GM12872 (cell line): Measurements from ENCODE around the gene SCGN.

Experiments used
- TF ChIP-seq, protein P1 (sequence below): IDR thresholded peaks from 3 replicates; pipeline ENCODE4 v1.5.1; 2011; ENCODE audit warnings: low read depth, mild to moderate bottlenecking, low read length, moderate library complexity; ENCODE audit not compliant: insufficient read depth

The SCGN gene

DNA sequence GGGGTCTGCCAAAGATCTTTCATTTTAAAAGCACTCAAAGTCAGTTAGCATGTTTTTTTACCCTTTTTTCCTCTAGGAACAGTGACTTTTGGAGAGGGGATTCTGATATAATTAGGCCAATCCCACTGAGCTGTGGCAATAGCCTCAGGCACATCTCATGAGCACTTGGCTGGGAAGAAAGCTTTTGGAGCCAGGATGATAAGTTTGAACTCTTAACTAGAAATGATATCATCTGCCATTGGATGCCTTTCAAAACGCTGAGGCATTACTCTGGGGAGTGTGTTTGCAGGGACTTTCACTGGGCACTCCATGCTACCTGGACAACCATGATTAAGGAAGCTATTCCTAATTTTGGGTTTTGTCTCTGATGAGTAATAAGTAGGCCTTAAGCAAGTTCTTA, 3.7 kb downstream of the SCGN start:
- TF ChIP-seq, protein P1, sequence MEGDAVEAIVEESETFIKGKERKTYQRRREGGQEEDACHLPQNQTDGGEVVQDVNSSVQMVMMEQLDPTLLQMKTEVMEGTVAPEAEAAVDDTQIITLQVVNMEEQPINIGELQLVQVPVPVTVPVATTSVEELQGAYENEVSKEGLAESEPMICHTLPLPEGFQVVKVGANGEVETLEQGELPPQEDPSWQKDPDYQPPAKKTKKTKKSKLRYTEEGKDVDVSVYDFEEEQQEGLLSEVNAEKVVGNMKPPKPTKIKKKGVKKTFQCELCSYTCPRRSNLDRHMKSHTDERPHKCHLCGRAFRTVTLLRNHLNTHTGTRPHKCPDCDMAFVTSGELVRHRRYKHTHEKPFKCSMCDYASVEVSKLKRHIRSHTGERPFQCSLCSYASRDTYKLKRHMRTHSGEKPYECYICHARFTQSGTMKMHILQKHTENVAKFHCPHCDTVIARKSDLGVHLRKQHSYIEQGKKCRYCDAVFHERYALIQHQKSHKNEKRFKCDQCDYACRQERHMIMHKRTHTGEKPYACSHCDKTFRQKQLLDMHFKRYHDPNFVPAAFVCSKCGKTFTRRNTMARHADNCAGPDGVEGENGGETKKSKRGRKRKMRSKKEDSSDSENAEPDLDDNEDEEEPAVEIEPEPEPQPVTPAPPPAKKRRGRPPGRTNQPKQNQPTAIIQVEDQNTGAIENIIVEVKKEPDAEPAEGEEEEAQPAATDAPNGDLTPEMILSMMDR: no peak

DNA sequence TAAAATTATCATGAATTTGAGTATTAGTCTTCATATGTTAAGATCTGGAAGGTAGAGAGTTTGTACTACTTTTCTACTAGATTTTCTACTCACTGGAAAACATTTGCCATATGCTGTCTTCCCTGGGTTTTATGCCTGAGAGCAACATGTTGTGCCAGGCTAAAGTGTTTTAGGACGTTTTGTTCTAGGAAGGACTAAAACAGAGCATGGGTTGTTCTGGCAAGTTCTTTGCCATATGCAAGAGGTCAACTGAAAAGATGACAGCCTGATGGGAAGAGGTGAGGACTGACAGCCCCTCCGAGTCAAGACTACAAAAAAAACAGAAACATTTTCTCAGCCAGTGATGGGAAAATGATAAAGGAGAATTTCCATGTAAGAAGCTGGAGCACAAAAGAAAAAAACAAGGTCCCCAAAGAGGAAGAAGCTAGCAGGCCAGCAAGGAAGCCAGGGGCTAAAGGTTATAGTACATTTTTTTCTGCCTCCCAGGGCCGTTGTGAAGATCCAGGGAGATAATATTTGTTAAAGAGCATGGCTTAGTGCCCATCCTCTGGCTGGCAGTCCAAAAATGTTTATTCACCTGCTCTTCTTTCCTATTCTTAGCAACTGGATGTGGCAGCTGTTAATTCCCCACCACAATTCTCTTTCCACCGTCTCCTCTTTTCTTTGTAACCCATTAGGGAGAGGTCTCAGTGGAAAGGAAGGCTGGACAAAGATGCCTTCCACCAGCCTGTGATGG, 7.8 kb downstream of the SCGN start:
- TF ChIP-seq, protein P1: no peak

DNA sequence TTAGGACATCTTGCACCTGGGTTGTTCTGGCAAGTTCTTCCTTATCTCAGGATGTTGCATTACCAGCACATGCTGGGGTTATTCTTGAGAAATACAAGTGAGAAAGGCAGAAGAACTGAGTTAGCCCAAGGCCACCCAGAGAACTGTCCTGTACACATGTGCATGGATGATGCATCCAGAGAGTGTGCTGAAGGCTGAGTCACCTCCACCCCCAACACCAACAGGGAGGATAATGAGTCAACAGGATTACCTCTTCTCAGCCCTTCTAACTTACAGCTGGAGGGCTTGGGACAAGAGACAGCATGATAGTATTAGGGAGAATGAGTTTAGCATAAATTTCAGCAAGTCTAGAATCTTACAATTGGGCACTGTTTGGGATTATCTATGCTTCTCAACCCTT, 8.5 kb downstream of the SCGN start:
- TF ChIP-seq, protein P1: no peak

DNA sequence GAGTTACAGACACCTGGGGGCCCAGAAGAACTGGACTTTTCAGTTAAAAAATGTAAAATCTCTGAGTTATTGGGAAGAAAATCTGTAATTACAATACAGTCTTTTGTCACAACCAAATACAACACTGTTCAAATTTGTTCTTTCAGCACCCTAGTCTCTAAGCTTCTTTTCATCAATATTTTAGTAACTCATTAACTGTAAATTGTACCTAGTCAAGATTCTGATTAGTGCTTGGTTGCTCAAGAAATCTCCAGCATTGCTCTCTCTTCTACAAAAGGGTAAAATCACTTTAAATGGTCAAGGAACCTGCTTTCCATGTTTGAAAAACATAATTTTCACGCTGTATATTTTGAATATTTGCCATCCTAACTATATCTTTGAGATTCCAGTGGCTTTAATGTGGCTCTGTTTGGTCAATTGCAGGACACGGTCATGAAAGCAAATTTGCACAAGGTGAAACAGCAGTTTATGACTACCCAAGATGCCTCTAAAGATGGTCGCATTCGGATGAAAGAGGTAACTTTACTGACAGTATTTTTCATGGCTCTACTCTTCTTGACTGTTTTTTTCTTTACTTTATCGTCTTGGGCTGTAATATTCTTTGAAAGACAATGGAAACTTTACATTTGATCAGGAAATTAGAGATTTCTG, 9.2 kb downstream of the SCGN start:
- TF ChIP-seq, protein P1: no peak

DNA sequence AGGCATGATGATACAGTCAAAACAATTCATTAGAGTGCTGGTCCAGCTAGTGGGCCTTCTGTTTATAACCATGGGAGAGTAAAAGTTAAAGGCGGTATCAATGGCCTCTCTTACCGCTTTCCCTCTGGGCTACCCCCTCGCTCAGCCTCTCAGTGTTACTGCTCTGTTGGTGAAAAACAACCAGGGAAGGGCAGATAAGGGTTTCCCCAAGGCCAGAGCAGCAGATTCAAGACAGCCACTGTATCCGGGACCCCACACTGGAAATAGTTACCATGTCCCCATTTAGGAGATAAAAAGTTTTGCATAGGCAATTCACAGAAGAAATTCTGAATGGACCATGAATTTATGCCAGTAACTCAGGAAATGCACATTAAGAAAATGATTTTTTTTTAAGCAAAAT, 13.4 kb downstream of the SCGN start:
- TF ChIP-seq, protein P1: no peak

DNA sequence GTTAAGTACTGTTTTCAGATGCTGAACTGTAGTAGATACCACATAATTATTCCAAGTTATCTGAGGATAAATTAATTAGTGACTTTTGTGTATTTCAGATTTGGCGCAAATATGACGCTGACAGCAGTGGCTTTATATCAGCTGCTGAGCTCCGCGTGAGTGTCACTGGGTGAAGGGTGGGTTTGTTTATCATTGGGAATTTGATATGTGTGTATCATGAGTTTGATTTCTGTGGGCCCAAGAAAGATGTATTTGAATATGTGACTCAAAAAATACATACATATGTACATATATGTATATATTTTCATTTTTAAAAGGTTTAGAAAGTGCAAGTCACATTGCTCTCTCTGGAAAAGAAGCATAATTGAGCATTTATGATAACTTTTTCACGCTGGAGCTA, 17.4 kb downstream of the SCGN start:
- TF ChIP-seq, protein P1: no peak

DNA sequence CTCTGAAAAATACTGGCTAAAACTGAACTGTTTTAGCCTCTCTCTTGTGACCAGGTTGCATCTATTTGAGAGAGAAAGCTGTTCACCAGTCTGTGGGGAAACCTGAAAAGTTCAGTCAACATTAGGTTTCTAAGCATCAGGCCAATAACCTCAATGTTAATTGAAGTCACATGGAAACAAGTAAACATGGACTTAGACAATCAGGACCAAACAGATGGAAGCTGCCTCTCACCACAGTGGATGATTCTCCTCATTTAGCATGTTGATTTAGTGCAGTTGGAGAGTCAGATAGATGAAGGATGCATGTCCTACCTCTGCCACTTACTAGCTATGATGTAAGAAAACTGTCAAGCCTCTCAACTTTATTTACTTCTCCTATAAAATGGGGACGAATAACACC, 18.2 kb downstream of the SCGN start:
- TF ChIP-seq, protein P1: no peak
